K562 (cell line): ENCODE data around the gene AFF1. TPM values are rescaled to one million over a fixed set of nuclear protein-coding genes. Genes with fewer than 3 reads are reported as not detected.

Source experiments
- ATAC-seq: fragments of 200-7000 bp; cut with Tn5 transposase; 3 replicates; pipeline ENCODE4 v1.9.1; 2020; ENCODE audit warnings: moderate library complexity
- BruUV-seq: library from RNA; stranded (reverse); fragments of 400-500 nt; replicated peaks from 2 replicates; lab custom pipeline; 2021; lab: Mats Ljungman, UMichigan
- CTCF ChIA-PET: fragments of 300-600 bp; formaldehyde crosslinking; extraction: SDS; loops from one replicate; lab custom pipeline; 2021; ENCODE audit warnings: low intra/inter-chr PET ratio; lab: Yijun Ruan, JAX
- POLR2A ChIA-PET: fragments of 300-600, 350-650 bp; sonication (Branson Sonifier 250); formaldehyde crosslinking; extraction: SDS; loops from one replicate; lab custom pipeline; 2021; ENCODE audit warnings: antibody characterized with exemption, inconsistent platforms; lab: Yijun Ruan, JAX
- DNase-seq, 4 experiments: peaks; one replicate each; pipeline versions ENCODE4 v3.0.0 to v3.0.0-alpha.2; 2011 to 2018; ENCODE audit warnings: low spot score in 3 of 4, mixed read lengths in 3 of 4; ENCODE audit errors: extremely low read depth in 1 of 4
- FAIRE-seq: peaks from 2 replicates; lab custom pipeline; 2011; peaks lifted over from hg19 to GRCh38; lab: Jason Lieb, UNC
- H2AFZ ChIP-seq: 2 replicates; pipeline ENCODE4 v1.6.0; 2011; ENCODE audit warnings: low read depth, low read length, control low read depth, inconsistent platforms
- H3K27ac ChIP-seq: fragments of 200-600 bp; 3 replicates; pipeline ENCODE4 v1.8.0; 2011; ENCODE audit warnings: low read depth, mild to moderate bottlenecking, control low read depth, inconsistent platforms, low read length, moderate library complexity, mixed read lengths; ENCODE audit errors: extremely low read depth
- H3K27me3 ChIP-seq, 2 experiments: fragments of 300-600 bp in 1 of 2; 2 replicates in 1 of 2; 3 replicates in 1 of 2; pipeline versions ENCODE4 v1.6.0 to v1.8.0; 2011; ENCODE audit warnings: inconsistent platforms in 2 of 2, low read length in 2 of 2, mild to moderate bottlenecking in 1 of 2, mixed read lengths in 1 of 2, moderate library complexity in 1 of 2; ENCODE audit not compliant: control insufficient read depth in 2 of 2, insufficient read depth in 2 of 2
- H3K36me3 ChIP-seq: fragments of 300-600 bp; 3 replicates; pipeline ENCODE4 v1.8.0; 2011; ENCODE audit warnings: mild to moderate bottlenecking, low read length, inconsistent platforms; ENCODE audit not compliant: control insufficient read depth, insufficient read depth
- H3K4me1 ChIP-seq, 2 experiments: fragments of 200-600 bp in 1 of 2; replicated peaks in 1 of 2; 2 replicates in 1 of 2; 3 replicates in 1 of 2; pipeline versions ENCODE4 v1.5.1 to v1.8.0; 2011; ENCODE audit warnings: inconsistent platforms in 2 of 2, low read length in 2 of 2, mild to moderate bottlenecking in 1 of 2, mixed read lengths in 1 of 2, moderate library complexity in 1 of 2; ENCODE audit not compliant: control insufficient read depth in 2 of 2, insufficient read depth in 2 of 2
- H3K4me2 ChIP-seq: 2 replicates; pipeline ENCODE4 v1.6.1; 2011; ENCODE audit warnings: low read length, control low read depth, inconsistent platforms, mixed read lengths; ENCODE audit not compliant: insufficient read depth
- H3K4me3 ChIP-seq: fragments of 200-600 bp; sonication (generic), shearing (Covaris generic); 2 replicates; pipeline ENCODE4 v1.5.1; 2016; ENCODE audit warnings: control low read depth, inconsistent platforms
- H3K79me2 ChIP-seq: fragments of 200-600 bp; 3 replicates; pipeline ENCODE4 v1.8.0; 2011; ENCODE audit warnings: low read length, inconsistent platforms; ENCODE audit not compliant: control insufficient read depth, insufficient read depth
- H3K9ac ChIP-seq, 2 experiments: 2 replicates each; pipeline versions ENCODE4 v1.6.0 to v1.6.1; 2011; ENCODE audit warnings: low read depth in 2 of 2, low read length in 2 of 2, control low read depth in 1 of 2, inconsistent platforms in 1 of 2, mild to moderate bottlenecking in 1 of 2, mixed read lengths in 1 of 2; ENCODE audit not compliant: insufficient read depth in 1 of 2
- H3K9me1 ChIP-seq: one replicate; pipeline ENCODE4 v1.6.0; 2011; ENCODE audit warnings: inconsistent platforms, mild to moderate bottlenecking, low read length, moderate library complexity; ENCODE audit not compliant: control insufficient read depth, insufficient read depth
- H3K9me3 ChIP-seq: replicated peaks from 2 replicates; pipeline ENCODE4 v1.5.1; 2011; ENCODE audit warnings: low read depth, low read length, inconsistent platforms; ENCODE audit not compliant: control insufficient read depth, insufficient read depth
- H4K20me1 ChIP-seq: replicated peaks from 2 replicates; pipeline ENCODE4 v1.6.1; 2011; ENCODE audit warnings: low read length, inconsistent platforms, mixed read lengths; ENCODE audit not compliant: control insufficient read depth, insufficient read depth
- ARNT ChIP-seq, 2 experiments: fragments of 450-650 bp; IDR thresholded peaks; 2 replicates each; pipeline ENCODE4 v1.6.1; 2016; ENCODE audit warnings: mild to moderate bottlenecking in 1 of 2
- E2F4 ChIP-seq: sonication (generic); formaldehyde crosslinking; IDR thresholded peaks from 2 replicates; pipeline ENCODE4 v1.8.0; 2022; ENCODE audit warnings: mild to moderate bottlenecking, low read depth, missing genetic modification reagents
- NKRF ChIP-seq: fragments of 450-650 bp; IDR thresholded peaks from 2 replicates; pipeline ENCODE4 v1.6.1; 2016; ENCODE audit warnings: borderline replicate concordance
- TSC22D4 ChIP-seq: fragments of 450-650 bp; IDR thresholded peaks from 2 replicates; pipeline ENCODE4 v1.6.1; 2016; ENCODE audit warnings: missing genetic modification characterization, missing biosample characterization, control low read depth
- WGBS: fragments of 100-300 bp; shearing (Covaris generic); methylation state at CpG from one replicate; pipeline ENCODE4 v1.1.6; 2016; ENCODE audit warnings: low coverage, mixed read lengths; ENCODE audit not compliant: insufficient coverage; ENCODE audit errors: missing lambda C conversion rate; 5-methylcytosine and 5-hydroxymethylcytosine counted together
- in situ Hi-C: fragments of 300-500 bp; cut with MboI; formaldehyde crosslinking; loops from 4 replicates; pipeline ENCODE4 v1.15.0; 2018; ENCODE audit warnings: inconsistent platforms, mixed read lengths
- intact Hi-C: fragments of 100-400 bp; cut with micrococcal nuclease; formaldehyde crosslinking; loops from 2 replicates; pipeline ENCODE4 v1.14.2; 2022
- polyA plus RNA-seq, 8 experiments: library from polyadenylated mRNA; depleted of rRNA in 4 of 8; stranded (reverse) in 5 of 8; unstranded in 3 of 8; fragments of >200 nt; fragmentation: Nextera tagmentation in 2 of 8; fragmentation: Illumina TruSeq in 1 of 8; extraction: Ambion mirVana in 2 of 8; extraction: Trizol in 1 of 8; gene quantifications; 2 replicates each; pipeline versions ENCODE4 v1.2.1 to v1.2.3, GENCODE V29; 2011 to 2014; ENCODE audit warnings: inconsistent platforms in 1 of 8, missing spikeins in 1 of 8
- total RNA-seq, 7 experiments: library from RNA; depleted of rRNA in 6 of 7; stranded (reverse); fragments of >200 nt in 6 of 7; fragmentation: Illumina TruSeq in 2 of 7; extraction: Trizol in 2 of 7; gene quantifications; 2 replicates each; pipeline versions ENCODE4 v1.2.1 to v1.2.3, GENCODE V29; 2011 to 2021; ENCODE audit warnings: low replicate concordance in 1 of 7

AFF1 gene
- total and polyA plus RNA-seq, 9 of the 15 experiments (the other 6 are each of a cell fraction or from before 2014, with no cell fraction given), result 4.1 to 47.5 (median 17.2) TPM

GRCh38 chr4:87019246-87019791, 84.5 kb downstream of the AFF1 start (continued):
- TF ChIP-seq NKRF, result no peak
- TF ChIP-seq ARNT (IDR thresholded peaks at IDR 0.05), result peak in 1 of 2 experiments; percentile 79; a peak in 1 of 4 replicates
- TF ChIP-seq TSC22D4 (tag), result no peak

- no peak overlapping the region for H3K4me3 ChIP-seq
- BruUV-seq, result no TSS peak
- peaks cover 100% of the 10 kb centered on the region for H3K79me2 ChIP-seq
- WGBS, result 0% methylated on average over 2 of the region's 2 CpGs
- H3K9me1 ChIP-seq, result no peaks in the 10 kb centered on the region
- H3K4me1 ChIP-seq, result peaks cover 33 to 67% of the 10 kb centered on the region in 2 experiments
- peak overlapping the region in 1 of 2 experiments; percentile 55; a peak in 1 of 4 replicates for H3K9ac ChIP-seq
- no peak for TF ChIP-seq E2F4 (CRISPR knock-in tag)
- TF ChIP-seq, all 486 proteins: peak for 0
- in situ Hi-C loops, result no loop called here
- Histone ChIP-seq H2AFZ (no peak overlapping the region), H3K27ac (peak overlapping the region; percentile 80; the same call in 2 of the 3 replicates), H3K36me3 (no peaks in the 10 kb centered on the region), H3K27me3 (no peaks in the 10 kb centered on the region), H4K20me1 (no peaks in the 10 kb centered on the region), H3K4me2 (peak overlapping the region; percentile 33), H3K9me3 (no peaks in the 10 kb centered on the region)
- ChIA-PET POLR2A (interaction anchor here (0.8 kb wide), 1 partner anchor 10 kb away, joined by 3 read pairs; no protein-coding TSS in a partner anchor), CTCF (no interaction called here)
- FAIRE-seq (no peak), ATAC-seq (no peak), DNase-seq (no peak)
- intact Hi-C loops, result no loop called here
Measured at GRCh38 chr4:87019898-87020297, 85.1 kb downstream of the AFF1 start.
